HL-60 (cell line): ENCODE results near the gene NFE2.

Experiments used
- CTCF ChIP-seq: IDR thresholded peaks from one replicate; pipeline ENCODE4 v1.5.1; 2011; ENCODE audit warnings: low read length, control low read depth, inconsistent platforms; ENCODE audit not compliant: insufficient read depth
- POLR2AphosphoS5 ChIP-seq: IDR thresholded peaks from 2 replicates; pipeline ENCODE4 v1.6.1; 2012; ENCODE audit warnings: low read depth
- REST ChIP-seq: IDR thresholded peaks from 2 replicates; pipeline ENCODE4 v1.6.1; 2012; ENCODE audit warnings: low read depth; ENCODE audit not compliant: insufficient replicate concordance

DNA sequence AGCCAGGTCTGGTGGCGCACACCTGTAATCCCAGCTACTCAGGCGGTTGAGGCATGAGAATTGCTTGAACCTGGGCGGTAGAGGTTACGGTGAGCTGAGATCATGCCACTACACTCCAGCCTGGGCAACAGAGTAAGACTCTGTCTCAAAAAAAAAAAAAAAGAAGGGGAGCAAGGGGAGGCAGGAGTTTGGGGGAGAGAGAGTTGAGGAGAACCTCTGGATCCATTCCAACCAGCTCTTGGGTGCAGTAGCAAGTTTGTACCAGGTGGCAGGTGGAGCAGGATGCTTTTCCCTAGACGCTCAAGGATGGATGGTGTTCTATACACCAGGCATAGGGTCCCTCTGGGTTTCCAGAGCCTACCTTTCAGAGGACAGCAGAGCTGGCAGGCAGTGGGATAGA is 1.9 kb downstream of the NFE2 start:
- TF ChIP-seq CTCF = no peak
- TF ChIP-seq POLR2AphosphoS5 = no peak
- no peak for TF ChIP-seq REST
